ENCODE results near the gene APH1B. TPM values are rescaled to one million over a fixed set of nuclear protein-coding genes. Genes with fewer than 3 reads are reported as not detected.
"Not testable (repeated sequence)": the region's sequence is repeated elsewhere in the genome, so short reads cannot be mapped to it uniquely, and the experiment has no call there.

The APH1B gene
- total and polyA plus RNA-seq, 7 donors: 1.2 to 7.0 (median 3.8) TPM

- TF ChIP-seq, protein P1, sequence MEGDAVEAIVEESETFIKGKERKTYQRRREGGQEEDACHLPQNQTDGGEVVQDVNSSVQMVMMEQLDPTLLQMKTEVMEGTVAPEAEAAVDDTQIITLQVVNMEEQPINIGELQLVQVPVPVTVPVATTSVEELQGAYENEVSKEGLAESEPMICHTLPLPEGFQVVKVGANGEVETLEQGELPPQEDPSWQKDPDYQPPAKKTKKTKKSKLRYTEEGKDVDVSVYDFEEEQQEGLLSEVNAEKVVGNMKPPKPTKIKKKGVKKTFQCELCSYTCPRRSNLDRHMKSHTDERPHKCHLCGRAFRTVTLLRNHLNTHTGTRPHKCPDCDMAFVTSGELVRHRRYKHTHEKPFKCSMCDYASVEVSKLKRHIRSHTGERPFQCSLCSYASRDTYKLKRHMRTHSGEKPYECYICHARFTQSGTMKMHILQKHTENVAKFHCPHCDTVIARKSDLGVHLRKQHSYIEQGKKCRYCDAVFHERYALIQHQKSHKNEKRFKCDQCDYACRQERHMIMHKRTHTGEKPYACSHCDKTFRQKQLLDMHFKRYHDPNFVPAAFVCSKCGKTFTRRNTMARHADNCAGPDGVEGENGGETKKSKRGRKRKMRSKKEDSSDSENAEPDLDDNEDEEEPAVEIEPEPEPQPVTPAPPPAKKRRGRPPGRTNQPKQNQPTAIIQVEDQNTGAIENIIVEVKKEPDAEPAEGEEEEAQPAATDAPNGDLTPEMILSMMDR (IDR thresholded peaks at IDR 0.05): no peak
- 76 to 83% (median 80%) methylated on average over 4 of the region's 4 CpGs for WGBS, 3 donors
- intact Hi-C loops (cut with DNase I): no loop called here
Measured at GRCh38 chr15:63313825-63314224, 36.4 kb downstream of the APH1B start.

GRCh38 chr15:63314409-63314808 lies 37.0 kb downstream of the APH1B start:
- intact Hi-C loops (cut with DNase I): no loop called here
- Histone ChIP-seq H3K36me3 (ENCODE audit: insufficient read depth in 1 of 2, low read depth in 1 of 2) (no peaks in the 10 kb centered on the region), H3K9me3 (no peaks in the 10 kb centered on the region), H3K27ac (no peak overlapping the region), H3K4me3 (no peak overlapping the region), H3K4me1 (no peaks in the 10 kb centered on the region), H3K27me3 (ENCODE audit: insufficient read depth in 3 of 3, low read length in 2 of 3) (no peaks in the 10 kb centered on the region)
- 43 to 63% (median 57%) methylated on average over 2 of the region's 2 CpGs for WGBS, 3 donors
- DNase-seq (no peak), ATAC-seq (no peak)
- TF ChIP-seq, protein P1 (IDR thresholded peaks at IDR 0.05): no peak

More at GRCh38 chr15:63313825-63314224, 36.4 kb downstream of the APH1B start:
- no peaks in the 10 kb centered on the region for H3K27me3 ChIP-seq (ENCODE audit: insufficient read depth in 3 of 3, low read length in 2 of 3)
- no peaks in the 10 kb centered on the region for H3K4me1 ChIP-seq
- H3K9me3 ChIP-seq: no peaks in the 10 kb centered on the region
- DNase-seq (no peak), ATAC-seq (no peak)
- H3K4me3 ChIP-seq: no peak overlapping the region
- H3K27ac ChIP-seq: no peak overlapping the region
- no peaks in the 10 kb centered on the region for H3K36me3 ChIP-seq (ENCODE audit: insufficient read depth in 1 of 2, low read depth in 1 of 2)

DNA sequence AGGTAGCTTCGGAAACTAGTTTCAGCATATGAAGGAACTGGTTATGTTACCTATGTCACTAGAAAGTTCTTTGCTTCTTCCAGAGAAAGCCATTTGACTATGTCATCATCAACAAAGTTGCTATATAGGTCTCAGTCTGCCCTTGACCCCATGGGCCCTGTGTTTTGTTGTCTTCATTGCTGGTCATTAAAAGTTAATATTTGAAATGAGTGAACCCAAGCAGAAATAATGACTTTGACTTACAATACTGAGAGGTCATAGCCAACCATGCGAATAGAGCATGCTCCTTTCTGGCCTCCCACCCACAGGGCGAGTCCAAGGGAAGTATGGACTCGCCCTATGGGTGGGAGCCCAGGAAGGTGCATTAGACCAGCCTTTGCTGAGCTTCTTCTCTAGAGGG lies 40.9 kb downstream of the APH1B start:
- 95 to 97% (median 96%) methylated on average over 4 of the region's 4 CpGs for WGBS, 3 donors
- DNase-seq (no peak), ATAC-seq (no peak)
- no peak overlapping the region for H3K27ac ChIP-seq
- H3K36me3 ChIP-seq (ENCODE audit: insufficient read depth in 1 of 2, low read depth in 1 of 2): no peaks in the 10 kb centered on the region
- no peaks in the 10 kb centered on the region for H3K9me3 ChIP-seq
- TF ChIP-seq, protein P1 (IDR thresholded peaks at IDR 0.05): no peak
- intact Hi-C loops (cut with DNase I): no loop called here
- H3K4me1 ChIP-seq: no peaks in the 10 kb centered on the region
- H3K4me3 ChIP-seq: no peak overlapping the region
- no peaks in the 10 kb centered on the region for H3K27me3 ChIP-seq (ENCODE audit: insufficient read depth in 3 of 3, low read length in 2 of 3)

DNA sequence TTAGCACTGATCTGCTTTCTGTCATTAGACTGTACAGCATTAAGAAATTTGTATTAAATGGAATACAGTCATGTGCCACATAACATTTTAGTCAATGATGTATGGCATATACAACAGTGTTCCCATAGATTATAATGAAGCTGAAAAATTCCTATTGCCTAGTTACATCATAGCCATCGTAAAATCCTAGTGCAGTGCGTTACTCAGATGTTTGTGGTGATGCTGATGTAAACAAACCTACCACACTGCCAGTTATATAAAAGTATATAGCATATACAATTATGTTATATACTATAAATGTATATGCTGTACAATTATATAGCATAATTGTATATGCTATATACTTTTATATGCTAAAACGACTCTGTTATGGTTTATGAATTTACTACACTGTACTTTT lies 41.7 kb downstream of the APH1B start:
- intact Hi-C loops (cut with DNase I): no loop called here
- Histone ChIP-seq H3K9me3 (no peaks in the 10 kb centered on the region), H3K27me3 (ENCODE audit: insufficient read depth in 3 of 3, low read length in 2 of 3) (no peaks in the 10 kb centered on the region), H3K4me3 (no peak overlapping the region), H3K4me1 (no peaks in the 10 kb centered on the region), H3K27ac (no peak overlapping the region), H3K36me3 (ENCODE audit: insufficient read depth in 1 of 2, low read depth in 1 of 2) (no peaks in the 10 kb centered on the region)
- ATAC-seq (no peak), DNase-seq (no peak)
- WGBS, 3 donors: 94 to 96% (median 95%) methylated on average over 3 of the region's 3 CpGs
- TF ChIP-seq, protein P1 (IDR thresholded peaks at IDR 0.05): no peak

GRCh38 chr15:63320446-63320845 lies 43.0 kb downstream of the APH1B start:
- ATAC-seq; H3K4me1 ChIP-seq; H3K27me3 ChIP-seq (ENCODE audit: insufficient read depth in 3 of 3, low read length in 2 of 3); H3K36me3 ChIP-seq (ENCODE audit: insufficient read depth in 1 of 2, low read depth in 1 of 2); intact Hi-C loops (cut with DNase I); H3K9me3 ChIP-seq; DNase-seq; H3K27ac ChIP-seq; H3K4me3 ChIP-seq: not testable (repeated sequence)
- WGBS, 3 donors: 85 to 93% (median 91%) methylated on average over 7 to 8 of the region's 10 CpGs

- H3K4me3 ChIP-seq; ATAC-seq; DNase-seq; intact Hi-C loops (cut with DNase I); H3K9me3 ChIP-seq; H3K27me3 ChIP-seq (ENCODE audit: insufficient read depth in 3 of 3, low read length in 2 of 3); H3K4me1 ChIP-seq; H3K27ac ChIP-seq; H3K36me3 ChIP-seq (ENCODE audit: insufficient read depth in 1 of 2, low read depth in 1 of 2): not testable (repeated sequence)
- WGBS, 3 donors: 93 to 97% (median 94%) methylated on average over 7 of the region's 11 CpGs
Measured at GRCh38 chr15:63320981-63321380, 43.6 kb downstream of the APH1B start.

All from psoas muscle (tissue), 8 donors.